ENCODE results near the gene SH3BGRL2.

GRCh38 chr6:79612457-79612856 lies 18.7 kb upstream of the SH3BGRL2 start:
- TF ChIP-seq, protein P1, sequence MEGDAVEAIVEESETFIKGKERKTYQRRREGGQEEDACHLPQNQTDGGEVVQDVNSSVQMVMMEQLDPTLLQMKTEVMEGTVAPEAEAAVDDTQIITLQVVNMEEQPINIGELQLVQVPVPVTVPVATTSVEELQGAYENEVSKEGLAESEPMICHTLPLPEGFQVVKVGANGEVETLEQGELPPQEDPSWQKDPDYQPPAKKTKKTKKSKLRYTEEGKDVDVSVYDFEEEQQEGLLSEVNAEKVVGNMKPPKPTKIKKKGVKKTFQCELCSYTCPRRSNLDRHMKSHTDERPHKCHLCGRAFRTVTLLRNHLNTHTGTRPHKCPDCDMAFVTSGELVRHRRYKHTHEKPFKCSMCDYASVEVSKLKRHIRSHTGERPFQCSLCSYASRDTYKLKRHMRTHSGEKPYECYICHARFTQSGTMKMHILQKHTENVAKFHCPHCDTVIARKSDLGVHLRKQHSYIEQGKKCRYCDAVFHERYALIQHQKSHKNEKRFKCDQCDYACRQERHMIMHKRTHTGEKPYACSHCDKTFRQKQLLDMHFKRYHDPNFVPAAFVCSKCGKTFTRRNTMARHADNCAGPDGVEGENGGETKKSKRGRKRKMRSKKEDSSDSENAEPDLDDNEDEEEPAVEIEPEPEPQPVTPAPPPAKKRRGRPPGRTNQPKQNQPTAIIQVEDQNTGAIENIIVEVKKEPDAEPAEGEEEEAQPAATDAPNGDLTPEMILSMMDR (IDR thresholded peaks at IDR 0.05): no peak
- TF ChIP-seq POLR2A (IDR thresholded peaks at IDR 0.05) (no peak), EP300 (IDR thresholded peaks at IDR 0.05) (no peak)
